ENCODE data around the gene SLC34A1.

Gene SLC34A1

DNA sequence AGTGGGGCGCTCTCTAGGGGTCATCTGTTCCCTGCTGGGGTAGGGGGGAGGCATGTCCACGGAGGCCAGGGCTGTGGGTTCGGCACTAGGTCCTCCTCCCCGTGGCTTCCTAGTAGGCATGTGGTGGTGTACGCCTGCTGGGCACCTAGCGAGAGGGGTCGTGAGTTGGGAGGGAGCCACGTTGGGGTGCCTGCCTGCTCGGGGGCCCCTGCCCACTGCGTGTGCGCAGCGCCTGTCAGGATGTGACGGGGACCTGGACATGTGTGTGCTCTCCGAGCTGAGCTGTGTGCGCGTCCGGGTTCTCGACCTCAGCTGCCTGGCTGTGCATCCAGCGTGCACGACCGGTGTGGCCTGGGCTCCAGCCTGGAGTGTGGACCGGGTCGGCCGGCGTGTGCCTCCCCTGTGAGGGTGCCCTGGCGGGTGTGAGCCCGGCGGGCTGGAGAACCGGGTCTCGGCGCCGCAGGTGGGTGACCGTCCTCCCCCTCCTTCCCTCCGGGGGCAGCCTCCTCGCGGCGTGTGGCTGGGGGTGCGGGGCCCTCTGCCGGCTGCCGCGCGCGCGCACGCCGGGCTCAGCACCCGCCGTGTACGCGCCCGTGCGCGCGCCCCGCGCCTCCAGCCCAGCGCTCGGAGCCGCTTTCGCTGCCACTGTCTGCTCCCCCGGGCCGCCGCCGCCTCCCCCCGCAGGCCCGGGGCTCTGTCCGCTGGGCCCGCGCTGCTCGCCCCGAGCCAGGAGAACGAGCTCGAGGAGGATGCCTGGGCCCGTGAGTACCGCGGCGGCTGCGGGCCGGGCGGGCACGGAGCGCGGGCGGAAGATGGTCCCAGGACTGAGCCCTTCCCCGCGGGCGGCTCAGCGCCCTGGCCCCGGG is 62.2 kb downstream of the SLC34A1 start, which contains the start of gene PRR7:
TSS of gene PRR7 (plus strand) at position 615 of the 866 bp plus-strand sequence. CDS start 8,254 bp downstream, outside the sequence.
- peak; percentile 56 for DNase-seq (ENCODE audit: low read depth)

GRCh38 chr5:177447066-177447610 is 62.9 kb downstream of the SLC34A1 start:
- DNase-seq (ENCODE audit: low read depth): peak; percentile 61

DNA sequence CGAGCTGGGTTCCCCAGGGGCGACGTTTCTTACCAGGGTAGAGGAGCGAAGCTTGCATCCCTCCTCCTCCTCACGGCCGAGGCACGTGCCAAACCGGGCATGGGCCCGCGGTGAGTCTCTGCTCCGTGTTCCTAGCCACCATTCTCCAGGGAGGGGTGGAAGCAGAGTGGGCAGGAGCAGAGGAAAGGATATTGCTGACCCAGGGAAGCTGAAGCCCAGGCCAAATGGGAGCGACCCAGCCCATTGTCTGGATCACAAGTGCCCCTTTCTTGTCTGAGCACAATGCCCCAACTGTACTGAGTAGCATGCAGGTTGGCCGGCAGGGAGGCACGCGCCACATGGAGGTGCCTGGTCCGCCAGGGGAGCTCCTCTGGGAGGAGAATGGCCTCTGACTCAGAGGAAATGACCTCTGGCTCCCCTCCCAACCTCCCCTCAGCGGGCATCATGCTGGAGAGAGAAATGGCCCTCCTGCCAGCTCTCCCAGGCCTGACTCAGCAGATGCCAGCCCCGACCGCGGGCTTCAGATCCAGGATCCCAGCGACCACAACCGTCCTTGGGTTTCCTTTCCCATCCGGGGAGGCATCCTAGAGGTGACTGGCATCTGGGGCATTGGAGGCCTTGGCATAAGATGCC is 63.5 kb downstream of the SLC34A1 start:
- no peak for DNase-seq (ENCODE audit: low read depth)

Data from activated T-cell treated with anti-CD3 and anti-CD28 coated beads for 1 hour (primary cell).